GM13977 (cell line): ENCODE results near the gene RBM41.
"Not testable (repeated sequence)": the region's sequence is repeated elsewhere in the genome, so short reads cannot be mapped to it uniquely, and the experiment has no call there.

Source experiments
- DNase-seq: peaks from one replicate; pipeline ENCODE4 v3.0.0; 2012; ENCODE audit warnings: low spot score
- CTCF ChIP-seq: IDR thresholded peaks from 2 replicates; pipeline ENCODE4 v1.5.1; 2012; ENCODE audit warnings: mild to moderate bottlenecking, control low read depth; ENCODE audit not compliant: insufficient read depth; ENCODE audit errors: extremely low read depth, missing control alignments
- in situ Hi-C: fragments of 300-500 bp; cut with MboI; formaldehyde crosslinking; loops from one replicate; pipeline ENCODE4 v1.12.0; 2022; ENCODE audit warnings: low sequenced_read_pairs, low pct_unique_long_range_greater_than_20kb, mixed read lengths, inconsistent platforms; ENCODE audit not compliant: unreplicated experiment

Gene RBM41

GRCh38 chrX:107107459-107107858 is 11.2 kb downstream of the RBM41 start:
- TF ChIP-seq CTCF, result no peak
- no peak for DNase-seq
- in situ Hi-C loops, result no loop called here

GRCh38 chrX:107102980-107103379 is 15.6 kb downstream of the RBM41 start:
- no peak for DNase-seq
- in situ Hi-C loops, result no loop called here

GRCh38 chrX:107076158-107076557 is 42.5 kb downstream of the RBM41 start:
- TF ChIP-seq CTCF, result no peak
- no peak for DNase-seq
- in situ Hi-C loops, result no loop called here

More at GRCh38 chrX:107102980-107103379, 15.6 kb downstream of the RBM41 start:
- no peak for TF ChIP-seq CTCF

- in situ Hi-C loops, result not testable (repeated sequence)
Observed at GRCh38 chrX:107057731-107058130, 60.9 kb downstream of the RBM41 start.

GRCh38 chrX:107054978-107055377 is 63.6 kb downstream of the RBM41 start:
- no peak for DNase-seq
- no peak for TF ChIP-seq CTCF
- in situ Hi-C loops, result no loop called here

More at GRCh38 chrX:107057731-107058130, 60.9 kb downstream of the RBM41 start:
- not testable (repeated sequence) for DNase-seq

GRCh38 chrX:107050195-107050709 is 68.4 kb downstream of the RBM41 start:
- DNase-seq, result no peak
- no peak for TF ChIP-seq CTCF
- in situ Hi-C loops, result no loop called here

- in situ Hi-C loops, result no loop called here
- TF ChIP-seq CTCF, result no peak
- DNase-seq, result no peak
Observed at GRCh38 chrX:107047622-107048021, 71.0 kb downstream of the RBM41 start.
